ENCODE results near the gene CASP2. TPM values are rescaled to one million over a fixed set of nuclear protein-coding genes. Genes with fewer than 3 reads are reported as not detected.

The CASP2 gene
- total RNA-seq, 2 experiments from 2014 or later = 117 to 129 TPM

DNA sequence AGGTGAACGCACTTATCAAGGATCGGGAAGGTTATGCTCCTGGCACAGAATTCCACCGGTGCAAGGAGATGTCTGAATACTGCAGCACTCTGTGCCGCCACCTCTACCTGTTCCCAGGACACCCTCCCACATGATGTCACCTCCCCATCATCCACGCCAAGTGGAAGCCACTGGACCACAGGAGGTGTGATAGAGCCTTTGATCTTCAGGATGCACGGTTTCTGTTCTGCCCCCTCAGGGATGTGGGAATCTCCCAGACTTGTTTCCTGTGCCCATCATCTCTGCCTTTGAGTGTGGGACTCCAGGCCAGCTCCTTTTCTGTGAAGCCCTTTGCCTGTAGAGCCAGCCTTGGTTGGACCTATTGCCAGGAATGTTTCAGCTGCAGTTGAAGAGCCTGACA, 16.8 kb downstream of the CASP2 start:
- ATAC-seq = no peak
- Mint-ChIP-seq H3K4me1 (peaks cover 53% of the 10 kb centered on the region), H3K27ac (no peak overlapping the region), H3K9me3 (ENCODE audit: low read depth) (no peaks in the 10 kb centered on the region), H3K27me3 (no peaks in the 10 kb centered on the region), H3K4me3 (no peak overlapping the region), H3K36me3 (peaks cover 89% of the 10 kb centered on the region)
- DNase-seq = no peak
- CTCF ChIA-PET = interaction anchor here (1.0 to 9.3 kb wide), 8 partner anchors 11 to 103 kb away, joined by 3 to 93 read pairs (median 4); partner anchors contain the start of genes CLCN1 and GSTK1

DNA sequence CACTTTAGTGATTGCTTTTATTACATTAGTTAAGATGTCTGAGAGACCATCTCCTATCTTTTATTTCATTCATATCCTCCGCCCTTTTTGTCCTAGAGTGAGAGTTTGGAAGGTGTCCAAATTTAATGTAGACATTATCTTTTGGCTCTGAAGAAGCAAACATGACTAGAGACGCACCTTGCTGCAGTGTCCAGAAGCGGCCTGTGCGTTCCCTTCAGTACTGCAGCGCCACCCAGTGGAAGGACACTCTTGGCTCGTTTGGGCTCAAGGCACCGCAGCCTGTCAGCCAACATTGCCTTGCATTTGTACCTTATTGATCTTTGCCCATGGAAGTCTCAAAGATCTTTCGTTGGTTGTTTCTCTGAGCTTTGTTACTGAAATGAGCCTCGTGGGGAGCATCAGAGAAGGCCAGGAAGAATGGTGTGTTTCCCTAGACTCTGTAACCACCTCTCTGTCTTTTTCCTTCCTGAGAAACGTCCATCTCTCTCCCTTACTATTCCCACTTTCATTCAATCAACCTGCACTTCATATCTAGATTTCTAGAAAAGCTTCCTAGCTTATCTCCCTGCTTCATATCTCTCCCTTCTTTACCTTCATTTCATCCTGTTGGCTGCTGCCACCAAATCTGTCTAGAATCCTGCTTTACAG, 17.4 kb downstream of the CASP2 start:
- Mint-ChIP-seq H3K4me3 (no peak overlapping the region), H3K4me1 (peaks cover 53% of the 10 kb centered on the region), H3K27me3 (no peaks in the 10 kb centered on the region), H3K36me3 (peaks cover 89% of the 10 kb centered on the region), H3K9me3 (ENCODE audit: low read depth) (no peaks in the 10 kb centered on the region), H3K27ac (peak overlapping the region; percentile 61)
- peak; percentile 70 for ATAC-seq
- peak; percentile 77 for DNase-seq
- CTCF ChIA-PET = interaction anchor here (1.0 to 9.3 kb wide), 8 partner anchors 10 to 102 kb away, joined by 3 to 93 read pairs (median 4); partner anchors contain the start of gene CLCN1

DNA sequence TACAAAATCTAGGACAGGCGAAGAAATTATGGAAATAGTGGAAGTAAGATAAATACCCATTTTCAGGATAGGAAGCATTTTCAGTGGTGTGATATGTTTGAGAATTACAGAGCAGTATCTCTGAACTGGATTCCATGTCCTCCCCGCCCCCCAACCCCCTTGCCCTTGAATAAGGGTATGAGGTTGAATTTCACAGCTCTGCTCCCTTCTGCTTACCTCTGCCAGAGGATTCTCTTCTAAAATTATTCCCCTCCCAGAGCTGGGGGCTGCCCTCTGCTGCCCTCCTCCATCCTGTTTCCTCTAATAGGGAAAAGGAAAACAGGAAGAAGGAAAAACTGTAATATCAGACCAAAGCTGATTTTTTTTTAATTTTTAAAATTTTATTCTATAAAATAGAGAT, 20.5 kb downstream of the CASP2 start:
- CTCF ChIA-PET = interaction anchor here (0.9 to 9.3 kb wide), 12 partner anchors 8 to 99 kb away, joined by 3 to 93 read pairs (median 6); partner anchors contain the start of genes CASP2, EPHA1 and GSTK1
- Mint-ChIP-seq H3K27ac (peak overlapping the region; percentile 37), H3K27me3 (no peaks in the 10 kb centered on the region), H3K4me1 (peaks cover 66% of the 10 kb centered on the region), H3K36me3 (peaks cover 70% of the 10 kb centered on the region), H3K4me3 (no peak overlapping the region), H3K9me3 (ENCODE audit: low read depth) (peaks cover under 1% of the 10 kb centered on the region)
- no peak for ATAC-seq
- DNase-seq = no peak

DNA sequence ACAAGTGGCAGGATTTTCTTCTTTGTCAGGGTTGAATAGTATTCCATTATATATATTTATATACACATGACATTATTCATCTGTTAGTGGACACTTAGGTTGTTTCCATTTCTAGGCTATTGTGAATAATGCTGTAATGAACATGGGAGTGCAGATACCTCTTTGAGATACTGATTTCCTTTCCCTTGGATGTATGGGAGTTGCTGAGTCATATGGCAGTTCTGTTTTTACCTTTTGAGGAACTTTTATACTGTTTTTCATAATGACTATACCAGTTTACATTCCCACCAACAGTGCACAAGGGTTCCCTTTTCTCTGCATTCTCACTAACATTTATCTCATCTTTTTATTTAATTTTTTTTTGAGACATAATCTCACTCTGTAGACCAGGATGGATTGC, 26.0 kb downstream of the CASP2 start:
- DNase-seq = no peak
- Mint-ChIP-seq H3K9me3 (ENCODE audit: low read depth) (peaks cover 2% of the 10 kb centered on the region), H3K36me3 (peaks cover 27% of the 10 kb centered on the region), H3K27ac (no peak overlapping the region), H3K4me1 (peaks cover 30% of the 10 kb centered on the region), H3K27me3 (no peaks in the 10 kb centered on the region), H3K4me3 (no peak overlapping the region)
- CTCF ChIA-PET = no interaction called here
- no peak for ATAC-seq

DNA sequence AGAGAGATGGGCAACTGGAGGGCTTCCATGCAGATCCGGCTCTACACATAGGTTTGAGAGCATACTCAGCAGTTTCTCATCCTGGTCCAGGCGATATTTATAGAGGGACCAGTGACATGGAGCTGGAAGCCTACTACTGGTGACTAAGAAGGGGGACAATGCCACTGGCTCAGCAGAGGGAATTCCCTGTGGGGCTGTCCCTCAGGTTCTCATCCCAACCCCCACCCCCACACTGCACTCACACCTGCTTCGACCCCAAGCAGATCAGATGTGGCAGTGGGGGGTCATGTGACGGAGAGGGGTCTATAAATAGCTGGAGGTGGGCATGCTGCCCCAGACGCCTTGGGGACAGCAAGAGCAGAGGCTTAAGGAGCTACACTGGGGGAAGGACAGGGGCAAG, 27.6 kb downstream of the CASP2 start, which contains the start of gene CLCN1:
Gene CLCN1, plus strand, starts transcription at position 336 of the 400 bp plus-strand sequence. CDS start 102 bp downstream, outside the sequence.
- Mint-ChIP-seq H3K4me1 (peaks cover 16% of the 10 kb centered on the region), H3K27me3 (peaks cover 2% of the 10 kb centered on the region), H3K4me3 (no peak within 1 kb of the TSS), H3K9me3 (ENCODE audit: low read depth) (peaks cover 2% of the 10 kb centered on the region), H3K36me3 (peaks cover 14% of the 10 kb centered on the region), H3K27ac (no peak within 1 kb of the TSS)
- CTCF ChIA-PET = interaction anchor here (0.8 to 2.2 kb wide), 5 partner anchors 10 to 61 kb away, joined by 3 to 8 read pairs (median 5); no protein-coding TSS in a partner anchor
- DNase-seq (no peak), ATAC-seq (no peak)

DNA sequence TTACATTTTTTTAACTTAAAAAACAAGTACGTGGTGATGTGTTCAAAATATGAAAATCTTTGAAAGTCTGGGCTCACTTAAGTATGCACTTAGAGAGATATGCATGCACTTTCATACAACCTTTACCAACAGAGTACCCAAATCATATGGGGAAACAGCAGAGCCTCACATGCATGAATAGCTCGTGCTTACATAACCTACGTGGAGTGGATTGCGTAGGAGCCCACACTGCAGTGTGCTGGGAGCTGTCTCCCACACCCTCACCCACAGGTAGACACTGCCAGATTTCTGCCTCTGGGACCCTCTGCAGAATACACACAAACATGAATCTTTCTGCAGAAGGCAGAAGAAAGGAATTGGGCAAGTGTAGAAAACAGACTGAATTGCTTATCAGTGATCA, 28.3 kb downstream of the CASP2 start:
- H3K27ac Mint-ChIP-seq = no peak overlapping the region
- no peak overlapping the region for H3K4me3 Mint-ChIP-seq
- peaks cover 10% of the 10 kb centered on the region for H3K4me1 Mint-ChIP-seq
- H3K9me3 Mint-ChIP-seq (ENCODE audit: low read depth) = peaks cover 2% of the 10 kb centered on the region
- H3K27me3 Mint-ChIP-seq = peaks cover 2% of the 10 kb centered on the region
- ATAC-seq = no peak
- CTCF ChIA-PET = interaction anchor here (1.2 to 2.2 kb wide), 5 partner anchors 11 to 63 kb away, joined by 3 to 8 read pairs (median 6); no protein-coding TSS in a partner anchor
- peaks cover 12% of the 10 kb centered on the region for H3K36me3 Mint-ChIP-seq
- no peak for DNase-seq

DNA sequence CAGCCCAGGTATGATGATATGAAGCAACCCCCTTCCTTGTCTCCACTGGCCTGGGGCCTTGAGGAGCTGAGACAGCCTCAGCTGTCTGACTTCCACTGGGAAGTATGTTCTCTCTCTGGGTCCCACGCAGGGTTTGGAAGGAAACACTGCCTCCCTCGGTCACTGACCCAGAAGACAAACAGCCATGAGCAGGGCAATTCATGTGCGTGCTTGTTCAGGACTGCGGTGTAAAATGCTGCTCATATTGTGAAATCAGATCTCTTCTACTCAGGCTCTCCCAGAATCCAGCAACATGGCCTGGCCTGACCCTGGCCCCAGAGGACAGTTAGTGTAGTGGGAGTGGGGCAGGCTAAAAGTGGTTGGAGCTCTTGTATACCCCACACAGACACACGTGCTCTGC, 30.5 kb downstream of the CASP2 start:
- CTCF ChIA-PET = interaction anchor here (1.1 kb wide), 1 partner anchor 26 kb away, joined by 4 read pairs; no protein-coding TSS in a partner anchor

DNA sequence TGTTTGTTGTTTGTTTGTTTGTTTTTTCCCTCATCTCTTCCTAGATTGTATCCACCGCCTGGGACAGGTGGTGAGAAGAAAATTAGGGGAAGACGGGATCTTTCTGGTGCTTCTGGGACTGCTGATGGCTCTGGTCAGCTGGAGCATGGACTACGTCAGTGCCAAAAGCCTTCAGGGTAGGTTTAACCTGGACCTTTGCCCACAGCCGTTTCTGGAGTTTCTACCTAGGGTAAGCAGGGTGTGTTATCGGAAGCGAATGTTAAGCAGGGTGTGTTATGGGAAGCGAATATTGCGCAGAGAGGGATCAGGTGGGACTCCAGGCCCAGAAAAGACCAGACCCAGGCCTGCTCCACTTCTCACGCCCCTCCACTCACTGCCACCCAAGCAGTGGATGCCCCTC, 32.5 kb downstream of the CASP2 start:
- ATAC-seq = no peak
- no peak overlapping the region for H3K27ac Mint-ChIP-seq
- no peak for DNase-seq
- H3K4me3 Mint-ChIP-seq = no peak overlapping the region
- no peaks in the 10 kb centered on the region for H3K9me3 Mint-ChIP-seq (ENCODE audit: low read depth)
- H3K36me3 Mint-ChIP-seq = no peaks in the 10 kb centered on the region
- peaks cover 9% of the 10 kb centered on the region for H3K4me1 Mint-ChIP-seq
- H3K27me3 Mint-ChIP-seq = peaks cover 2% of the 10 kb centered on the region
- CTCF ChIA-PET = interaction anchor here (0.8 kb wide), 1 partner anchor 10 kb away, joined by 3 read pairs; no protein-coding TSS in a partner anchor

More for the DNA sequence above, 30.5 kb downstream of the CASP2 start:
- no peak for ATAC-seq
- Mint-ChIP-seq H3K4me3 (no peak overlapping the region), H3K4me1 (peaks cover 3% of the 10 kb centered on the region), H3K27me3 (peaks cover 2% of the 10 kb centered on the region), H3K9me3 (ENCODE audit: low read depth) (peaks cover 1% of the 10 kb centered on the region), H3K27ac (no peak overlapping the region), H3K36me3 (peaks cover 6% of the 10 kb centered on the region)
- no peak for DNase-seq

DNA sequence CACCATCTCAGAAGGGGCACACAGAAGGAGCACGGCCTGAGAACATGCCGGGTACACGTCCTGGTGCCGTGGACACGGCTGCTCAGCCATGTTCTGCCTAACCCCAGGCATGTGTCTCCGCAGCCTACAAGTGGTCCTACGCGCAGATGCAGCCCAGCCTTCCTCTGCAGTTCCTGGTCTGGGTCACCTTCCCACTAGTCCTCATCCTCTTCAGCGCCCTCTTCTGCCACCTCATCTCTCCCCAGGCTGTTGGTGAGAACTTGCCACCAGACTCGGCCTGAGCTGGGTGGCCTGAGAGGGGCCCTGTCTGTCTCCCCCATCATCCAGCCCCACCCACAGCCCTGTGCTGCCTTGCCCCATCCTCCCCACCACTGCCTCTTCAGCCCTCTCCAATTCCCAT, 33.1 kb downstream of the CASP2 start:
- Mint-ChIP-seq H3K9me3 (ENCODE audit: low read depth) (no peaks in the 10 kb centered on the region), H3K36me3 (no peaks in the 10 kb centered on the region), H3K27ac (no peak overlapping the region), H3K4me1 (peaks cover 12% of the 10 kb centered on the region), H3K4me3 (no peak overlapping the region), H3K27me3 (peaks cover 2% of the 10 kb centered on the region)
- CTCF ChIA-PET = interaction anchor here (0.8 to 1.1 kb wide), 3 partner anchors 14 to 95 kb away, joined by 3 read pairs; no protein-coding TSS in a partner anchor
- ATAC-seq (no peak), DNase-seq (no peak)

DNA sequence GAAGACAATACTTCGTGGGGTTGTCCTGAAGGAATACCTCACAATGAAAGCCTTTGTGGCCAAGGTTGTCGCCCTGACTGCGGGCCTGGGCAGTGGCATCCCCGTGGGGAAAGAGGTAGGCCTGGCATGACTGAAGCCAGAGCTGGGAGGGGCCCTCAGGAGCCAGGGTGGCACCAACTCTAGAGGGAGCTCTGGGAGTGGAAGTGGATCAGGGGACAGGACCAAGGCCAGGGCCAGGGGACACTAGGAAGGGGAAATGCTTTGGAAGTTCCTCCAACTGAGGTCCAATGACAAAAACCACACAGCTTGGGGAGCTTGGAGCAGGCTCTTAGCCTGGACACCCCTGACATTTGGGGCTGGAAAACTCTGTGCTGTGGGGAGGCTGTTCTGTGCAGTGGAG, 33.6 kb downstream of the CASP2 start:
- ATAC-seq (no peak), DNase-seq (no peak)
- Mint-ChIP-seq H3K27ac (no peak overlapping the region), H3K36me3 (no peaks in the 10 kb centered on the region), H3K4me3 (no peak overlapping the region), H3K27me3 (peaks cover 2% of the 10 kb centered on the region), H3K9me3 (ENCODE audit: low read depth) (no peaks in the 10 kb centered on the region), H3K4me1 (peaks cover 12% of the 10 kb centered on the region)
- CTCF ChIA-PET = interaction anchor here (0.6 to 1.1 kb wide), 4 partner anchors 13 to 95 kb away, joined by 3 read pairs; no protein-coding TSS in a partner anchor

DNA sequence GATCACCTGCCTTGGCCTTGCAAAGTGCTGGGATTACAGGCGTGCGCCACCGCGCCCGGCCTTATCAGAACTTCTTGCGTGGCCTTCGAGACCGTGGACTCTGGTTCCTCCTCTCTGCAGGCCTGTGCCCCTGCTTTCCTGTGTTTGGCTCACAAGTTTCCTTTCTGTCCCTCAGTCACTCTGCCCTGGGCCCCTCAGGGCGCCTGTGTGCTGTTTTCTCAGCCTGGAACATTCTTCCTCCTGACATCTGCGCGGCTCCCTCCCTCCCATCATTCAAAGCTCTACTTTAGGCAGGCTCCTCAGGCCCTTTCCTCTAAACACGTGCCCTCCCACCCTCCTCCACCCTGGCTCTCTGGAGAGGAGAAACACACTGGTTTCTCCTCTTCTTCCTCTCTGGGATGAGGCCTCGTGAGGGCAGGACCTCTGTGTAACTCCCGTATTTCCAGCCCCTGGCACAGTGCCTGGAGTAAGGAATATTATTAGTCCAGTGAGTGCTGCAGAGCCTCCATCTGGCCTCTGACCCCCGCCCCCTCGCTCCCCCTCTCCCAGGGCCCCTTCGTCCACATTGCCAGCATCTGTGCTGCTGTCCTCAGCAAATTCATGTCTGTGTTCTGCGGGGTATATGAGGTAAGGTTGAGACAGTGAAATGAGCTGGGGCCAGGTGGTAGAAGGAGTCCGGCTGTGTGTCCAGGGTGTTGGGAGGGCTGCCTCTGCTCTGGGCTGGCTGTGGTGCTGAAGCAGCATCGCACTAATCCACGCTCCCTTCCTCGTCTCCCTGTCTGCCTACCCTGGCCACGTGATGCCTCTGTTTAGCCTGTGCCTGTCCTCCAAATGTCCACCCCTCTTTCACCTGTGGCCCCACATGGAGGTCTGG, 34.8 kb downstream of the CASP2 start:
- no peak for DNase-seq
- H3K9me3 Mint-ChIP-seq (ENCODE audit: low read depth) = no peaks in the 10 kb centered on the region
- H3K27me3 Mint-ChIP-seq = peaks cover 2% of the 10 kb centered on the region
- CTCF ChIA-PET = interaction anchor here (1.7 kb wide), 1 partner anchor 82 kb away, joined by 3 read pairs; no protein-coding TSS in a partner anchor
- no peak overlapping the region for H3K4me3 Mint-ChIP-seq
- no peak overlapping the region for H3K27ac Mint-ChIP-seq
- no peaks in the 10 kb centered on the region for H3K36me3 Mint-ChIP-seq
- ATAC-seq = no peak
- peaks cover 12% of the 10 kb centered on the region for H3K4me1 Mint-ChIP-seq

DNA sequence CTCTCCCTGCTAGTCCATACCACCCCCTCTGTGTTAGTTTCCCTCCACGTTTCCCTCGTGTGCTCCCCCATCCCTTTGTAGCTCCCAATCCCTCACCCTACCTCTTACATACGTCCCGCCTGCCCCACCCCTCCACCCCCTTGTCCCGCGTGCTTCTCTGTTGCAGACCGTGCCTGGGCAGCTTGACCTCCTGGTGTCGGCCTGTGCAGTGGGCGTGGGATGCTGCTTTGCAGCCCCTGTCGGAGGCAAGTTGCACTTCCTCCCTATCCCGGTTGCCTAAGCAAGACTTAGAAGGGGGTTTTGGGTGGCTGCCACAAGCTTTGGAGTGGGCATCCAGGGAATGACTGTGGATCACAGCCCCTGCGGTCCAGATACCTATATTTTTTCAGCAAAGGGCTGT, 35.5 kb downstream of the CASP2 start:
- H3K36me3 Mint-ChIP-seq = no peaks in the 10 kb centered on the region
- peaks cover 12% of the 10 kb centered on the region for H3K4me1 Mint-ChIP-seq
- no peak overlapping the region for H3K4me3 Mint-ChIP-seq
- H3K27ac Mint-ChIP-seq = no peak overlapping the region
- DNase-seq = no peak
- CTCF ChIA-PET = interaction anchor here (1.7 kb wide), 1 partner anchor 83 kb away, joined by 3 read pairs; no protein-coding TSS in a partner anchor
- no peak for ATAC-seq
- peaks cover 2% of the 10 kb centered on the region for H3K27me3 Mint-ChIP-seq
- H3K9me3 Mint-ChIP-seq (ENCODE audit: low read depth) = no peaks in the 10 kb centered on the region

DNA sequence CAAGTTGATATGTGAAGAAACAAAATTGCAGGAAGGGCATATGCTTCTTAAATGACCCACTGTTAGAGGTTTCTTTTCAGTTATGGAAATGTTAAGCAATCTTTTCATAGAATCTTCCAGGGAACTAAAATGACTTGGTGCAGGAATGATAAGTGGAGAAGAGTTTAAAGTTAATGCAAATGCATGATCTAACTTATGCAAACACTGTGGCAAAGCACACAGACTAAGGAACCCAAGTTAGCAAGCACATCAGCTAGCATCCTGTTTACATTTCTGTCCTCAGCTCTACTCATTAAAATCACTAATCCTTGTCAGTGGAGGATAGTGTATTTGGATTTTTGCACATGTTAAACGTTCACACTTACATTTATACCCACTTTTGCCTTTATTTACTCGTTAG, 37.1 kb downstream of the CASP2 start:
- CTCF ChIA-PET = interaction anchor here (1.2 kb wide), 2 partner anchors 20 to 26 kb away, joined by 5 read pairs; no protein-coding TSS in a partner anchor
- H3K36me3 Mint-ChIP-seq = no peaks in the 10 kb centered on the region
- peak overlapping the region; percentile 25 for H3K27ac Mint-ChIP-seq
- ATAC-seq = no peak
- peaks cover 12% of the 10 kb centered on the region for H3K4me1 Mint-ChIP-seq
- no peak for DNase-seq
- peaks cover under 1% of the 10 kb centered on the region for H3K27me3 Mint-ChIP-seq
- H3K4me3 Mint-ChIP-seq = no peak overlapping the region
- no peaks in the 10 kb centered on the region for H3K9me3 Mint-ChIP-seq (ENCODE audit: low read depth)
